Head of caudate nucleus (tissue), 42 donors: ENCODE results near the gene COG4.
"Not testable (repeated sequence)": the region's sequence is repeated elsewhere in the genome, so short reads cannot be mapped to it uniquely, and the experiment has no call there.

Source experiments
- DNase-seq, 42 donors: peaks; one replicate each; pipeline versions ENCODE4 v3.0.0 to v3.0.0-alpha.2; 2020 to 2021; ENCODE audit warnings: mixed read lengths in 7 of 42
- intact Hi-C: fragments of 100-400 bp; cut with DNase I; formaldehyde crosslinking; loops from one replicate; pipeline ENCODE4 v1.15.0; 2022

COG4 gene

DNA sequence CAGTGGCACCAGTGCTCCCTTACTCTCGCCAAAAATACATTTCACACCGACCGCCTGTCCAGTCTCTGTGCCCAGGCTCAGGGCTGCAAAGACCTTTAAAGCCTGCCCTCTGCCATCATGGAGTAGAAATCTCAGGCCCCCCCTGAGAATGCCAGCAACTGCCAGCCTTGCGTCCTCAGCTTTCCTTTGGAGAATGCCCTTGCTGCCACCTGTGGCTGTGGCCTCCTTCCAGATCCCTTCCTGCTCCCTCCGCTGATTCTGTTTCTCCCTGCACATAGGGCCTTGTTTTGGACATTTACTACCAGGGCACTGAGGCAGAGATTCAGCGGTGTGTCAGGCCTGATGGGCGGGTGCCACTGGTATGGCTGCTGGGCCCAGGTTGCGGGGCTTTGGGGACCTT, 55.7 kb downstream of the COG4 start:
- DNase-seq: no peak
- intact Hi-C loops: no loop called here

DNA sequence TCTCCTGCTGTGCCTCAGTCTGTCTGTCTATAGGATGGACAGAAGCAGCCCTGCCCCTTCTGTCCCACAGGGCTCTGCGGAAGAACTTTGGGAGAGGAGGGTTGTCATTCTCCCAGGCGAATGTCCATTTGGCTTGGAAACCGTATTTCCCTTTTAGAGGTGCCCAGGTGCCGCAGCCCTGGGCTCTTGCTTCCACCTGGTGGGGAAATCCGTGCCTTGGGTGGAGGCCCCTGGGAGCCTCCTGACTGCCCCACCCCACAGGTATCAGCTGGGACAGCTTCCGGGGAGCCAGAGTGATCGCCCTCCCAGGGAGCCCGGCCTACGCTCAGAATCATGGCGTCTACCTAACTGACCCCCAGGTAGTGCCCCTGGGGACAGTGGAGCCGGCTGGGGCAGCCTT, 56.2 kb downstream of the COG4 start:
- no peak for DNase-seq
- intact Hi-C loops: no loop called here

DNA sequence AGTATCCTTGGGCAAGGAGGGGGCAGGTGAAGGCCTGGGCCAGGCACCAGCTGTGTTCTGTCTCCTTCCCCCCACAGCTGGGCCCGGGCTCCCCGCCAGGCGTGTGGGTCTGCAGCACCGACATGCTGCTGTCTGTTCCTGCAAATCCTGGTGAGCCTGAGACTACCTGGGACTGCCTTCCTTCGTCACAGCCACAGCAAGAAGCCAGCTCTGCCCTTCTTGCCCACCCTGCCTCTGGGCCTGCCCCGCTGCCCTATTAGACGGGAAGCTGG, 56.6 kb downstream of the COG4 start:
- DNase-seq: no peak
- intact Hi-C loops: no loop called here

DNA sequence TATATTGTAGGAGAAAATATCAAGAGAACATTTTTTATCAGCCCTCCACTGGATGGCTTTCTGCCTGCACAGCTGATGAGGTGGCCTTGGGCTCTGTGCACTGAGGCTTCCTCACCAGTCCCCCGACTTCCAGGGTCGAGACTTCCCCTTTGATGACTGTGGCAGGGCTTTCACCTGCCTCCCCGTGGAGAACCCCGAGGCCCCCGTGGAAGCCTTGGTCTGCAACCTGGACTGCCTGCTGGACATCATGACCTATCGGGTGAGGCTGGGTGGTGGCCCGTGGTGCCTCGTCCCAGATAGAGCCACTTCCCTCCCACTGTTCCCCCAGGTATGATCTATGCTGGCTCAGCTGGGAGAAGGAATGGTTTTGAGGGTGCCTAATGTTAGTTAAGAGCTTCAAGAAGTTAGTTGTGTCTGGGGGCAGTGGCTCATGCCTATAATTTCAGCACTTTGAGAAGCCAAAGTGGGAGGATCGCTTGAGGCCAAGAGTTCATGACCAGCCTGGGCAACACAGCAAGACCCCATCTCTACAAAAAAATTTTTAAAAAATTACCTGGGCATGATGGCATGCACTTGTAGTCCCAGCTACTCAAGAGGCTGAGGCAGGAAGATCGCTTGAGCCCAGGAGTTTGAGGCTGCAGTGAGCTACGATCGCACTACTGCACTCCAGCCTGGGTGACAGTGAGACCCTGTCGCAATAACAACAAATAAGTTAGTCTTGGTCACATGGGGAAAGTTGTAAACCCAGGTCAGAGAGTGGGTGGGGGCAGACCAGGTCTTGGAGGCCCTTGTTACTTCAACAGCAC, 57.2 kb downstream of the COG4 start:
- no peak for DNase-seq
- intact Hi-C loops: no loop called here

DNA sequence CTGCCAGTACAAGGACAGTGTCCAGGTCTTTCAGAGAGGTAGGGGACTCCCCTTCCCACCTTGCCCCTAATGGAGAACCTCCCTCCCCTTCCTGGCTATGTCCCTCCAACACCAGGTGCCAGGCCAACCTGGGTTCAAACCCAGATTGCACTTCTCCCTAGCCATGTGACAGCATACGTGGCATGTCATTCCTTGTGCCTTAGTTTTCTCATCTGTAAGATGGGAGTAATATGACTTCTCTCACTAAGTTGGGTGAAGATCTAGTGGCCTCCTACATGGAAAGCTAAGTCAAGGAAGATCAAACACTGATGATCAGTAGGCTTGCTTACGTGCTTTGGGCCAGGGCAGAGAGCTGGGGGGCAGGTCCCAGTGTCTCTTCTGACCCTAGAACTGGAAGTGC, 60.1 kb downstream of the COG4 start:
- intact Hi-C loops: no loop called here

DNA sequence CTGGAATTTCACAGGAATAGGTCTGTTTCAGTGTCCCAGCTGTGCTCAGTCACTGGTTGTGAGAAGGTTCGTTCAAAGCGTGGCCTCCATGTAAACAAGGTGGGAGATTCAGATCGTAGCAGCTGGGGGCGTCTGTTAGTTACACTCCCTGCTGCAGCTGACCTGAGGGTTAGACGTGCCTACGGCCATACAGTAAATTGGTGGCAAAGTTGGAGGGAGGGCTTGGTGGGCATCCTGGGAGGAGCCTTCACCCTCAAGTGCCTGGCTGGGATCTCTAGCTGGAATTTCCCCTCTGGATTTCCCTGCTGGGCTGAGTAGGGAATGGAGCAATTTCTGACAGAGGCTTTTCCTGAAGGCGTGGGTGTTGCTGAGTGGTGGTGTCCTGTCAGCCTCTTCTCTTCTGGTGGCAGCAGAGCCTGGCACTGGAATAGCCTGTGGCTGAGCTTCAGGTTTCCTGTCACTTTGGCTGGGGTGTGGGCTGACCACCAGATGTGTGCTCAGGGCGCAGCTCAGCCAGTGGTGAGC, 62.6 kb downstream of the COG4 start:
- no peak for DNase-seq
- intact Hi-C loops: no loop called here

More for the DNA sequence above, 60.1 kb downstream of the COG4 start:
- DNase-seq: no peak

DNA sequence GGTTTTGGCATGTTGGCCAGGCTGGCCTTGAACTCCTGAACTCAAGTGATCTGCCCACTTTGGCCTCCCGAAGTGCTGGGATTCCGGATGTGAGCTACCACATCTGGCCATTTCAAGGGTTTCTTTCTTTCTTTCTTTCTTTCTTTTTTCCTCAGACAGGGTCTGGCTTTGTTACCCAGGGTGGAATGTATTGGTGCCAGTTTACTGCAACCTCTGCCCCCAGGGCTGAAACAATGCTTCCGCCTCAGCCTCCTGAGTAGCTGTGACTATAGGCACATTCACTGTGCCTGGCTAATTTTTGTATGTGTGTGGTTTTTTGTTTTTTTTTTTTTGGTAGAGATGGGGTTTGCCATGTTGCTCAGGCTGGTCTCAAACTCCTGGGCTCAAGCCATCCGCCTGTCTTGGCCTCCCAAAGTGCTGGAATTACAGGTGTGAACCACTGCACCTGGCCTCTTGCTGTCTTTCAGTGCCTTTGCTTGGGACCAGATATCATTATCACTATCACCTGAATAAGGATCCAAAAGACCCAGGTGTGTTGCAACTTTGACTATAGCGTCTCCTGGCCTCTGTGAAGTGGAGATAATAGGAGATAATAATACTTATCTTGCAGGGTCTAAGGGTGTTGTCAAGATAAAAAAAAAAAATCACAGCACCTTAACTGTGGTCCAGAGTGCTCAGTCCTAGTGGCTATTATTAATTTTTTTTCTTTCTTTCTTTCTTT, 65.7 kb downstream of the COG4 start:
- DNase-seq: no peak
- intact Hi-C loops: no loop called here

DNA sequence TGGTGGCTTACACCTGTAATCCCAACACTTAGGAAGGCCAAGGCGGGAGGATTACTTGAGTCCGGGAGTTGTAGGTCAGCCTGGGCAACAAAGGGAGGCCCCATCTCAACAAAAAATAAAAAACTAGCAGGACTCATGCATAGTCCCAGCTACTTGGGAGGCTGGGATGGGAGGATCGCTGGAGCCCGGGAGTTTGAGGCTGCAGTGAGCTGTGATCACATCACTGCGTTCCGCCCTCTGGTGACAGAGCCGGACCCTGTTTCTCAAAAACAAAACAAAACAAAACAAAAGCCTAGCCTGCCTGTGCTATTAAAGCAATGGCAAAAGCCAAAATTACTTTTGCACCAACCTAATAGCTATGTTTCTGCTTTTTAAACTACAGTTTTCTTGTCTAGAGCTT, 67.4 kb downstream of the COG4 start:
- intact Hi-C loops: no loop called here

DNA sequence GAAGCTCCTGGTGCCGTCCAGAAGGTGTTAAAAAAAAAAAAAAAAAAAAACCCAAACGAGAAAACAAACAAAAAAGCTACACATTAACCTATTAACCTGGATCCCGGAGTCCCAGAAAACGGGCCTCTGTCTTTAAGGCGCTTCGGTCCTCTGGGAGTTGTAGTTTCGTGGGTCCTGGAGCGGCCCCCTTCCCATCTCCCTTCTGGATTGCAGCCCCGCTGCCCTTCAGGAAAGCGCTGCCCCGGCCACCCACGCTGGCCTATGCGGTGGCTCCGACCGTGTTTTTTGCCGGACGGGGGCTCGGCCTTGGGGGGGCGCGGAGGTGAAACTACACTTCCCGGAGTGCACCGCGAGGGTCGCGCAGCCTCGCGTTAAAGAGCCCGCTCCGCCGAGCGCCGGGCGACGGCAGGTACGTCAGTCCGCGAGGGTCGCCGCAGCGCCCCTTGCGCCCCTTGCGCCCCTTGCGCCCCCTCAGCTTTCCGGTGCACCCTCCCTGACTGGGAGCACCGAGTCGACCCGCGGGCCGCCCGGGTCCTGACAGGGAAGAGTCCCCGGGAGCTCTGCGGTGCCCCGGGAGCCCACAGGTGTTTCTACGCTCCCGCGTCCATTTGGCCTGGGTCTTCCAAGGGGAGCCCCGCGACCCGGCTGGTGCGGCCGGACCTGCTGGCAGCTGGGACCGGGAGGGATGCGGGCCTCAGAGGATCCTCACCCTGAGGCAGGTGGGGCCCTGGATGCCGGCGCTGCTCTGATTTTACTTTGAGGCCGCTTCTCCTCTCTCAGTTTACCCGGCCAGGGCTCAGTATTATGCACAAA, 68.9 kb downstream of the COG4 start, which contains the start of gene FCSK:
Gene FCSK, plus strand, starts transcription at position 374 of the 813 bp plus-strand sequence. CDS start 8,596 bp downstream, outside the sequence.
- peak; percentile 44 to 90 (median 76) for DNase-seq
- intact Hi-C loops: no loop called here

More for the DNA sequence above, 67.4 kb downstream of the COG4 start:
- DNase-seq: no peak

DNA sequence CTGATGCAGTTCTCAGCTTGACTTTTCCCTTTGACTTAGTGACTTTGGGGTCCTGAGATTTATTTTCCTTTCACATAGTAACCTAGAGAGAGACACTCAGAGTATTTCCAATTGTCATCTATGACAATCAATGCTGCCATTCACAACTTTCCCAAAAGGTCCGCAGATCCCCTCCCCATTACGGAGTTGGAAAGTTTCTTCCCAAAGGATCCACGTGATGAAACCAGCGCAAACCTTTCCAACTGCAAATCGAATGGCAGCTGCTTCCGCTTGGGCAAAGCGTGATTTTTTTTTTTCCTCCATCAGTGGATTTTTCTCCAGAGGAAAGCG, 69.5 kb downstream of the COG4 start:
- peak in 14 of 42 donors; percentile 26 to 70 (median 42) for DNase-seq

DNA sequence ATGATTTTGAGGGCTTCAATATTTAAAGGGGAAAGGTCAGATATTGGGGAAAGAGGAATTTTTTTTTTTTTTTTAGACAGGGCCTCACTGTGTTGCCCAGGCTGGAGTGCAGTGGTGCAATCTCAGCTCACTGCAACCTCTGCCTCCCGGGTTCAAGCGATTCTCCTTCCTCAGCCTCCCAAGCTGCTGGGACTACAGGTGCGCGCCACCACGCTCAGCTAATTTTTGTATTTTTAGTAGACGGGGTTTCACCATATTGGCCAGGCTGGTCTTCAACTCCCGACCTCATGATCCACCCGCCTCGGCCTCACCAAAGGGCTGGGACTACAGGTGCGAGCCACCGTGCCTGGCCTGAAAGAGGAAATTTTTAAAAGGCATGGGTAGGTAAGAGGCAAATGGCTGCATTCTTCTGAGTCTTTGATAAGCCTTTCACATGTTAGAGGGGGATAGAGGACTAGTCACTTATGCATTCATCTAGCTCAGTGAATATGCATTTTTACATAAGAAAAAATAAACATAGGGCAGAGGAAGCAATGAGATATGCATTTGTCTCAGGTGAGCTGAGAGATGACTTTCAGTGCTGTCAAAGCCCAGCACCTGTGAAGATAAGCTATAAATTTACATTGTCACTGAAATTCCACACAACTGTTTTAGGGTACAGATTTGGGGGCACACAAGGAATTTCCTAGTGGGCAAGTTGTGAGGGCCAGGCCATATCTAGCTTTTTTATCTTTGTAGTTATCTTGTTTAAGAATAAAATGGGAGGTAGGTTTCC, 70.0 kb downstream of the COG4 start:
- intact Hi-C loops: no loop called here
- DNase-seq: no peak

More for the DNA sequence above, 69.5 kb downstream of the COG4 start:
- intact Hi-C loops: no loop called here

DNA sequence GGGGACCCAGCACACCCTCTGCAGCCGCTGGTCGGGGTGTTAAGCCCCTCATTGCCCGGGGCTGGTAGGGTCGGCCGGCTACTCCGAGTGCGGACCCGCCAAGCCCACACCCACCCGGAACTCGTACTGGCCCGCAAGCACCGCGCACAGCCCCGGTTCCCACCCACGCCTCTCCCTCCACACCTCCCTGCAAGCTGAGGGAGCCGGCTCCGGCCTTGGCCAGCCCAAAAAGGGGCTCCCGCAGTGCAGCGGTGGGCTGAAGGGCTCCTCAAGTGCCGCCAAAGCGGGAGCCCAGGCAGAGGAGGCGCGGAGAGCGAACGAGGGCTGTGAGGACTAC, 72.4 kb downstream of the COG4 start:
- DNase-seq, intact Hi-C loops: not testable (repeated sequence)

DNA sequence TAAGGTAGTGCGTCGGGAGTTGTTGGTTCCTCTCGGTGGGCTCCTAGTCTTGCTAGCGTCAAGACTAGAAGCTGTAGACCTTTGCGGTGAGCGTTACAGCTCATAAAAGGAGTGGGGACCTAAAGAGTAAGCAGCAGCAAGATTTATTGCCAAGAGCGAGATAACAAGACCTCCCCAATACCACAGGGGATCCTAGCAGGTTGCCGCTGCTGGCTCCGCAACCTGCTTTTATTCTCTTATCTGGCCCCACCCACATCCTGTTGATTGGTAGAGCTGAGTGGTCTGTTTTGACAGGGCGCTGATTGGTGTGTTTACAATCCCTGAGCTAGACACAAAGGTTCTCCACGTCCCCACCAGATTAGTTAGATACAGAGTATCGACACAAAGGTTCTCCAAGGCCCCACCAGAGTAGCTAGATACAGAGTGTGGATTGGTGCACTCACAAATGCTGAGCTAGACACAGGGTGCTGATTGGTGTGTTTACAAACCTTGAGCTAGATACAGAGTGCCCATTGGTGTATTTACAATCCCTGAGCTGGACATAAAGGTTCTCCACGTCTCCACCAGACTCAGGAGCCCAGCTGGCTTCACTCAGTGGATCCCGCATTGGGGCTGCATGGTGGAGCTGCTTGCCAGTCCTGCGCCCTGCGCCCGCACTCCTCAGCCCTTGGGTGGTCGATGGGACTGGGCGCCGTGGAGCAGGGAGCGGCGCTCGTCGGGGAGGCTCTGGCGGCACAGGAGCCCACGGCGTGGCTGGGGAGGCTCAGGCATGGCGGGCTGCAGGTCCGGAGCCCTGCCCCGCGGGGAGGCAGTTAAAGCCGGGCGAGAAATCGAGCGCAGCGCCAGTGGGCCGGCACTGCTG, 73.0 kb downstream of the COG4 start:
- DNase-seq, intact Hi-C loops: not testable (repeated sequence)

DNA sequence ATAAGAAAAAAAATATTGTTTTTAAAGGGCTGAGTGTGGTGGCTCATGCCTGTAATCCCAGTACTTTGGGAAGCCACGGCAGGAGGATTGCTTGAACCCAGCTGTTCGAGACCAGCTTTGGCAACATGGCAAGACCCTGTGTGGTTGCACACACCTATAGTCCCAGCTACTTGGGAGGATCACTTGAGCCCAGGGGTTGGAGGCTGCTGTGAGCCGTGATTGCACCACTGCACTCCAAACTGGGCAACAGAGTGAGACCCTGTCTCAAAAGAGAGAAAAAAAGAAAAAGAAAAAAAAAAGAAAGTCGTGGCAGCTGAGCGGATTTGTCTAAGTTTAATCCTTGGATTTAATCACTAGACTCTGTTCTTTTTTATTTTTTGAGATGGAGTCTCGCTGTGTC, 75.3 kb downstream of the COG4 start:
- no peak for DNase-seq
- intact Hi-C loops: no loop called here

DNA sequence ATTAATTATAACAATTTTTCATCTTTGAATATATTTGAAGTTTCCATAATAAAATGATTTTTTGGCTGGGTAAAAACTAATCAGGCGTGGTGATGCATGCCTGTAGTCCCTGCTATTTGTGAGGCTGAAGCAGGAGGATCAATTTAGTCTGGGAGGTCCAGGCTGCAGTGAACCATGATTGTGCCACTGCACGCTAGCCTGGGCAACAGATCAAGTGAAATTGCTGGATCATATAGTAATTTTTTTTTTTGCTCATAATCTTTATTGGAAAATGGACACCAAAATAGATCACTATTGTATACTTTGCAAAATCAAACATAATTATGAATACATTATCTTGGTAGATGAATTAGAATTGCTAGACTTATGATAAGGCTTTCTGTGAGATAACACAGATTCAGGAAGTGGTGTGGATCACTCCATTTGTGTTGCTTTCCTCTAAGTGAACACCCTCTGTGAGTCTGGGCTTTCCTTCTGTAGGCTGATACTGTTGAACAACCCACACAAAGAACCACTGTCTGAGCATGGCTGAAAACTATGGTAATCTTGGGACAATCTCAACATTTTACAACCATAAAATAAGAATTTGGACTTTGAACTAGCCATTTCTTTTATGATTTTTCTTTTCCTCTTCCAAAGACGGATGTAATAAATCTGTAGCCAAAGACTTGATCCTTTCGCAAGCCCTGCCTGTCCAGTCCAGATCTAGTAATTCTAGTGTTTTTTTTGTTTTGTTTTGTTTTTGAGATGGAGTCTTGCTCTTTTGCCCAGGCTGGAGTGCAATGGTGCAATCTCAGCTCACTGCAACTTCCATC, 78.9 kb downstream of the COG4 start:
- no peak for DNase-seq
- intact Hi-C loops: no loop called here

DNA sequence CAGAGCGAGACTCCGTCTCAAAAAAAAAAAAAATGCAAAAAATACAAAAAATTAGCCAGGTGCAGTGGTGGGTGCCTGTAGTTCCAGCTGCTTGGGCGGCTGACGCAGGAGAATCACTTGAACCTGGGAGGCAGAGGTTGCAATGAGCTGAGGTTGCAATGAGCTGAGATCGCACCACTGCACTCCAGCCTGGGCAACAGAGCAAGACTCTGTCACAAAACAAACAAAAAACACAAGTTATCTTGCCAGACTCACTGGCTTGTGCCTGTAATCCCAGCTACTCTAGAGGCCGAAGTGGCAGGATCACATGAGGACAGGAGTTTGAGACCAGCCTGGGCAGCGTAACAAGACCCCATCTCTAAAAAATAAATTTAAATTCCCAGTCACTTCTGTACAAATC, 81.0 kb downstream of the COG4 start:
- intact Hi-C loops: no loop called here
- no peak for DNase-seq

DNA sequence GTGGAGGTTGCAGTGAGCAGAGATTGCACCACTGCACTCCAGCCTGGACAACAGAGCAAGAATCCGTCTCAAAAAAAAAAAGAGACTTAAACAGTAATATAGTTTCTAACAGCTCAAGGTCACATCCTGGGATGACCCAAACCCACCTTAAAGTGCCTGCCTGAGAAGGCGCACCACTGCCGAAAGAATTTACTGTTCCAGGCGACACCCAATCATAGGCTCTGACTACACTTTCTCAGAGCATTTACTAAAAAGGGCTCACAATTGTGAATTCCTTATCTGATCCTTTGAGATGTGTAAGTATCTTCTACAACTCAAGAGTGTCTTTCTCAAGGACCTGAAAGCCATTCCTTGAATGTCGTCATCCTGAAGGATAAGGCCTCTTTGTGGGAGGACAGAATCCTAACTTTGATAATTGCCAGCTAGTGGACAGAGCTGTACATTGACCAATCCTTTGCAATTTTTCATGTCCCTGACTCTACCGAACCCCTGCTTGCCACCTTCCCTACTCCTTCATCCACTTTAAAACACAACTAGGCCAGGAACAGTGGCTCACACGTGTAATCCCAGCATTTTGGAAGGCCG, 81.9 kb downstream of the COG4 start:
- DNase-seq: no peak
- intact Hi-C loops: no loop called here
